GM18499 (cell line): ENCODE data around the gene WDFY4.
A peak's percentile ranks its signal among the peaks of the same experiment; 100 is the strongest.

Experiments used
- ATAC-seq: cut with Tn5 transposase; IDR thresholded peaks from one replicate; pipeline ENCODE4 v1.9.1; 2021; ENCODE audit warnings: moderate number of reproducible peaks; ENCODE audit not compliant: insufficient read depth, unreplicated experiment

The WDFY4 gene

GRCh38 chr10:48739170-48739569, 54.5 kb downstream of the WDFY4 start:
- no peak for ATAC-seq

DNA sequence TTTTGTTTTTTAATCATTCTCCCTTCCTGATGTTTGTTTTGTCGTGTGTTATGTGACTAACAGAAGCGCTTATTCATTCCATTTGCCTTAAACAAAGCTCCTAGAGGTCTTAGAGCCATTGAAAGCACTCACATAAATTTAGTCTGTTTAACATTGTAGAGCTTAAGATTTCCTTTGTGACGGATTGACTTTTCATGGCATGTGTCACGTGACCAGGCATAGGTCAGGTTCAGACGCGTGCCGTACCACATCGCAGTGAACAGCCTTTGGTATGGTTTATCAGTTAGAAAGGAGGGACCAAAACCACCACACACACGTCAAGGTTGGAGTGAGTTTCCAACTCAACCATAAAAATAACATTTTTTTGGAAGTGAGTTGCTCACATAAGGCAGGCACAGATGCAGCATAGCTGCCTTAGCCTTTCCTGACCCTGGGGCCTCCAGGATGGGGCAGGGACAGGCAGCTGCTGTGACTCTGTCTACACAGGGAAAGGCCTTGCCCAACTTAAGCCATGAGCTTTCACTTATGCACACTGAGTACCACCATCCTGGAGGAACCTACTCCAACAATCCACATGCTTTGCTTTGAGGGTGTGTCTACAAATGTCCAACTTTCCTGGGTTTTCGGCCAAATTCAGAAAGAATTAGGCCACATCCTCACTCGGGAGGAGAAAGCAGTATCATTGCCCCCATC, 55.5 kb downstream of the WDFY4 start:
- no peak for ATAC-seq

GRCh38 chr10:48740988-48741387, 56.3 kb downstream of the WDFY4 start:
- no peak for ATAC-seq

DNA sequence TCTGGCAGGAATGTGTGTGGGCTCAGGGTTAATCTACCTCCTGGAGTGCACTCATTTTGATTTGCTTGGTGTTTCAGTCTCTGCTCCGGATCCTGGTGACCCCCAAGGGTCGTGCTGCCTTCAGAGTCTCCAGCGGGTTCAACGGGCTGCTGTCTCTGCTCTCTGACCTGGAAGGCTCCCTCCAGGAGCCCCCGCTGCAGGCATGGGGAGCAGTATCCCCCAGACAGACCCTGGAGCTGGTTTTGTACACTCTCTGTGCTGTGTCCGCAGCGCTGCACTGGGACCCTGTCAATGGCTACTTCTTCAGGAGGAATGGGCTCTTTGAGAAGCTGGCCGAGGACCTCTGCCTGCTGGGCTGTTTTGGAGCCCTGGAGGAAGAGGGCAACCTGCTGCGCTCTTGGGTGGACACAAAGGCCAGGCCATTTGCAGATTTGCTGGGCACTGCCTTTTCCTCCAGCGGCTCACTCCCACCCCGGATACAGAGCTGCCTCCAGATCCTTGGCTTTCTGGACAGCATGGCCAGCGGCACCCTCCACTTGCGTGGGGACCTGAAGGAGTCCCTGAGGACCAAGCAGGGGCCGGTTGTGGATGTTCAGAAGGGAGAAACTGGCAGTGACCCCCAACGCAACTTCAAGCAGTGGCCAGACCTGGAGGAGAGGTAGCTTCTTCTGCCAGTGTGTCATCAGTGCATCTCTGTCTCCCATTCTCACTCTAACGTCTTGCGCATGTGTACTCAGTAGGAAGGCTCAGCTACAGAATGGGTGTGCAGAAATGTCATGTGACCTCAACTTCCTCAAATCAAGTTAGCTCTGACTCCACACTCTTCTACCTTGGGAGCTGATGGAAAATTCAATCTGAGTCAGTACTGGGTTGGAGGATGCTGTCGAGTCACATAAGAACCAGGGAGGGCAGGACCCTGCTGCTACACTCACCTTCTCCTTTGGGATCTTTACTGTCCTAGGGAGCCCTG, 58.5 kb downstream of the WDFY4 start:
- no peak for ATAC-seq

GRCh38 chr10:48744587-48744986, 59.9 kb downstream of the WDFY4 start:
- no peak for ATAC-seq

DNA sequence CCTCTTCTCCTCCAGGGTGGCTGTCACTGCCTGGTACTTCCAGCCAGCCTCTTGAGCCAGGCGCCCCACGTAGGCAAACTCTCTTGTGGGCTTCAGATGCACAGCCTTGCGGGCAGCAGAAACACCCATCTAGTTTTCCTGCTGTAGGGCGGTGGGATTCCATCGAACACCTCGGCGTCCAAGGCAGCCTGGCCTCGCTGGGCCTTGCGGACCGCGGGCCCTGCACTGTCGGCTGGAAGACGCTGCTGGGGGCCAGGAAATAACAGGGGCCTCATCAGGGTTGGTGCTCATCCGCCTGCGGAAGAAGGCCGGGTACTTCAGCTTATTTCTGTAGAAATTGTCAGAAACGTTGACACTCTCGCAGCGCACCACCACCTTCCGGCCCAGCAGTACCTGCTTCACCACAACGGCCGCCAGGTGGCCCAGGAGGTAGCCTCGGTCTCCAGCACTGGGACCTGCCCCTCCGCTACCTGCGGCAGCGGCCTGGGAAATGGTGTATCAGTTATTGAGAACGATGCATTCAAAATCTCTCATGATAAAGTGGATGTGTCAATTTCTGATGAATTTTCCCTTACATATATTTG, 61.1 kb downstream of the WDFY4 start:
- ATAC-seq = no peak

DNA sequence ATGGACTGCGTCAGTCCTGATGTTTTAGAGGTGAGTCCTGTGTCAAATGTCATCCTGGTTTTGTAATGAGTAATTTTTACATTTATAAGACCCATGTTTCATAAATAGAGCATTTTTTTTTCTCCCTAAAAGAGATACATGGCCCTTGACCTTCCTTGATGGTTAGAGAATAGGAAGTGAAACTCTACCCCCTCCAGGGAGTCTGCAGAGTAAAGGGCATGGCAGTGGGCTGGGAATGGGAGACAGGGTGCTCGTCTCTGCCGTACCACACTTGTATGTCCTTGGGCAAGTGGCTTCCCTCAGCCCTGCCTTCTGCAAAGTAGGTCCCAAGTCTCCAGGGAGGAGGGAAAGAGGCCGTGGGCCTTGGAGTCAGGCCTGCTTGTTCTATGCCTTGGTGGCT, 63.9 kb downstream of the WDFY4 start:
- no peak for ATAC-seq

DNA sequence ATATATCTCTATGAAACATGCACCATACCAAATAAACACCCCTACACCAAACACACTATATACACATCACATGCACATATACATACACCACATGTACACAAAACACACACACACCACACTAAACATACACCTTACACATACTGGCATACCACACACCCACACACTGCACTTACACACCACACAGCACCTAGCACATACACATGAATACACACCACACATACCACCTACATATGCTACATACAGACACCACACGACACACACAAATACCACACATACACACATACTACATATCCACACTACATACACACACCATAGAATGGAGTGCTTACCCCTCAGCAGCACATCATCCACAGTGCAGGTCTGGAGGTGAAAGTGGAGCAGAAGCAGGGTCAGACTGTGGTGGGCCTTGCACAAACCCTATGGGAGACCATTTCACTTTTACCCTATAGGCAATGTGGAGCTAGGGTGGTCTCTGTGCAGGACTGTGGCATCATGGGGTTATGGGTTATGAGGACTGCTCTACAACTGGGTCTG, 64.6 kb downstream of the WDFY4 start:
- ATAC-seq = no peak

DNA sequence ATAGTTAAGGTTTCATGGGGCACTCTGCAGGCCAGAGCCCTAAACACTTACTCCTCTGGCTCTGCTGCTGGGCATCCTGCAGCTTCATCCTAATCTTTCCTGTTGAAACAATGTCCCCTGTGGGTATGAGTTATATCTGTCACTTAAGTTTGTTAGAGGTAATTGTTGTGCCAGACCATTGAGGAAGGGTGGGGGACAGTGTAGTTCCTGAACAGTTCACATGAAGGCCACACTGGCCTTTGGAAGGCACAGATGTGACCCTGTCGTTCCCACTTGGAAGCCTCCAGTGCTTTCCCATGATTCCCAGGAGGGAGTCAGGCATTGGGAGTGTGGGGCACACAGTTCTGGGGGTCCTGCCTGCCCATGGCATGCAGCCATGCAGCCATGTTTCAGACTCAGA, 65.3 kb downstream of the WDFY4 start:
- no peak for ATAC-seq

GRCh38 chr10:48750991-48751390, 66.3 kb downstream of the WDFY4 start:
- ATAC-seq = no peak

DNA sequence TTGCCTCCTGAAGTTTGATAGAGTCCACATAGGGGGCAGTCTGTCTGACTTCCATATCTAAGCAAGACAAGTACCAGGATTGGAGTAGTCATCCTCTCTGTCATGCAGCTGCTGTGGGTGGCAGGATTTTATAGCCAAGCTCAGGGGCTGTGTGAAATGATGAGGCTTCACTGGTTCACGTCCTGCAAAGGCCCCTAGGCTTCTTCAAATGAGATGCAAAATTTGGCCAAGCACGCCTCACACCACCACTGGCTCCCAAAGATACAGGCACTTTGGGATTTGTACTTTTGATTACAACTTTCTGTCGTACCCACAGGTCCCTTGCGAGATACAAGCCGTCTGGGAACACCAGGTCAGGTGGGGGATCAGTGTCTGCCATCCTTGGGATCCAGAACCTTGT, 67.1 kb downstream of the WDFY4 start:
- ATAC-seq = no peak

- ATAC-seq = no peak
Measured at GRCh38 chr10:48758411-48758810, 73.7 kb downstream of the WDFY4 start.

DNA sequence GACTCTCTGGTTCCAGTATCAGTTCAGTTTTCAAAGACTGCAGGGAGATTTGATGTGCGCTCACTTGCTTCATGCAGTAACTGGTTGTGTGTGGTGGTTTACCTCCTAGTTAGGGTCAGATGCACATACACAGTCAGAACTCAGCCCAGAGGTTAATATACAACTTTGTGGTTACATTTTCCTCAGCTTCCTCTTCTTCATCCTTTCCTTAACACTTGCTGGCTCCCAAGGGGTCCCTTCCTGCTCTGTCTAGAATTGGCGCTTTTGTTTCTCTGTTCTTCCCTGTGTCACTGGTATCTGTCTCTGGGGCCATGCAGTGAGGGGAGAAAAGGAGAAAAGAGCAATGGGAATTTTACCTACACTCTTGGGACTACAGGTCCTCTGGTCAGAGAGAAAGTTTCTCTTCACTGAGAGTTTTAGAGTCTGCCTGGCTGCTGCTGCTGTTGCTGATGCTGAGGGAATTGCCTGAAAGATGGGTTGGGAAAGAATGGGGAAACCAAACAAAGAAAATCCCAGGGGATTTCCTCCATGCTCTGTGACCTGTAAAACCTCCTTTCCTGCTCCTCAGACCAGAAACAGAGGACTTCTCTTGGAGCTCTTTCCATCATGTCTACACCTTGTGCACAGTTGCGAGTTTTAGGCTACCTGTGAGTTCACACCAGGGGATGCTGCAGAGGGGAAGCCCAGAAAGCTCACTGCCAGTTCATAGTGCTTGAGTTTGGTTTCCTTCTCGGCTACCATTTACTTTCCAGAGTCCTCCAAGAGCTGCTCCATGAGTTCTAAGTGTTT, 74.6 kb downstream of the WDFY4 start:
- ATAC-seq = peak; percentile 75

DNA sequence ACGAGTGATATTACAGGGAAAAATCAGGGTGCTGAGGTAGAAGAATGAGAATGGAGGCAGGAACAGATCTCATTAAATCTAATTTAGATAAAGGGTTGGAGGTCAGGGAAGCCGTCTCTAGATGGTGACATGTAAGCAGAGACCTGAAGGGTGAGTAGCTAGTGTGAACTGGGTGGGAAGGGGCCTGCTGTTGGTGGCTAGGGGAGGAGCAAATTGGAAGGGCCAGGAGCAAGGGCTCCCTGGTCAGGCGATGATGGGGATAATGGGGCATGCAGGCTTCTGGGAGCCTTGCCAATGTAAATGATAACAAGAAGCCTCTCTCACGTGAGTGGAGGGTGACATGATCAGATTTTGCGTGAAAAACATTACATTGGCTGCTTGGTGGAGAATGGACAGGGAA, 76.3 kb downstream of the WDFY4 start:
- ATAC-seq = no peak

GRCh38 chr10:48762064-48763042, 77.7 kb downstream of the WDFY4 start:
- no peak for ATAC-seq

DNA sequence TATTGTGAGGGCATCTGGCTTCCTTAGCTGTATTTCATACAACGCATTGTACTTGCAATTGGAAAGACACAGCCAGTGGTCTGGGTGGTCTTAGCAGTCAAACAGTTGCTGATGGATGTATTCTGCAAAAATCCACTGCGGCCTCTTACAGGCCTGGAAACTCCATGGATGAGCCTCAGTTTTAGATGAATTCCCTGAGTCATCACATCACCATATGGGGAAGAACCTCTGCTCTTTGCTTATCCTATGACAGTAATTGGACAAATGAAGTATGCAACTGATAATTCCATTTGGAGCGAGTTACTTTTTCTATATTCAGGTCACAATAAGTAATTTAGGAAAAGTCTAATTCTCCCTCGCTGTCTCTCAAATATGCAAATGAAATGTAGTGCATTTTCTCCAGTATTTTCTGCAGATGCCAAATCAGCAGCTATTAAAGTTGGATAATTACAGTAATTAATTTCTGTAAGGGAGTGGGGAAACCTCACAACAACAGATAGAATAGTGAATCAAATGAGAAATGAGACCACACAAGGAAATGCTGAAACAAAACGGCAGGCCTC, 78.8 kb downstream of the WDFY4 start:
- no peak for ATAC-seq

DNA sequence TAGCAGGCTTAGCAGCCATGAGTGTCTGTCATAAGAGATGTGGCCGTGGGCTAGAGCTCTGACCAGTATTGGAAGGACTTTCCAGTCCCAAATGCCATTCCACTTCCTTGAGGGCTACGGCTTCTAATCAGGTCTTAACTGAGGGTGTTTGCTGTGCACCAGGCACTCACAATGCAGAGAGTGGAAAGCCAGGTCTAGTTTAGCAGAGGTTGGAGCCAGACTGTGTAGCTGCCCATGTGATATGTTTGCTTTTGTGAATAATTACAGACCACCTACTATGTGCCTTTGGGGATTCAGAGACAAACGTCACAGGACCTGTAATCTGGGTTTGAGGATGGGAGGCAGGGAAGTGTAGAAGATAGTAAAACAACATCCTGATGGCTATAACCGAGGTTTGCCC, 79.8 kb downstream of the WDFY4 start:
- no peak for ATAC-seq

DNA sequence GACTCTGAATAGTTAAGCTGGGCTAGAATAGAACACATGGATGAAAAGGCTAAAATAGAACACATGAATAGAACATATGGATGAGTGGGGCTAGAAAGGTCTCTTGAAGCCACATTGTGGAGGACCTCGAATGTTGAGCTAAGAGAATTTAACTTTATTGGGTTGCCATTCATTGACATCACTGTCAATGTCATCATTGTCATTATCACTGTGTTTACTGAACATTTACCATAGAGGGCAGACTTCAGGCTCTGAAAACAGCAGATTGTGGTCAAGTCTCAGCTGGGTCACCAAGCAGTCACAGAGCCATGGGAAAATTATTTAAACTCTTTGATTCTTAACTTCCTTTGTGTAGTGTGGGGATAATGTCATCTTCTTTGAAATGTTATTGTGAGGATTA, 80.4 kb downstream of the WDFY4 start:
- ATAC-seq = no peak

DNA sequence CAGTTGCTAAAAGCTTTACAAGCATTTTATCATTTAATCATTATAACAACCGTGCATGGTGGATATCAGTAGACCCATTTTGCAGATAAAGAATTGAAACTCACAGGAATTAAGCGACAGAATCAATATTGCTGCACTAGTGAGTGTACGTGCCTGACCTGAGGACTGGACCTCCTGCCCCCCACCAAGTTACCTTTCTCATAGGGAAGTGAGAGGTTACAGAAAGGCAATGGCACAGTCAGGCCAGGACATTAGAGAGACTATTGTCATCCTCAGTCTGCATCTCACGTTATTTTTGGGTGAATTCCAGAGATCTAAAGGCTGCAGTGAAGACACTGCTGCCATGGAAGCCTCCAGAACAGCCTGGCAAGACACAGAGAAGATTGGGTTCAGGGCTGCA, 80.9 kb downstream of the WDFY4 start:
- ATAC-seq = no peak
